Left ventricle myocardium superior (tissue), 1 donor: ENCODE data around the gene STAT3. TPM values are rescaled to one million over a fixed set of nuclear protein-coding genes. Genes with fewer than 3 reads are reported as not detected.
"Not testable (repeated sequence)": the region's sequence is repeated elsewhere in the genome, so short reads cannot be mapped to it uniquely, and the experiment has no call there.

ENCODE experiments used
- ATAC-seq: fragments of 200-7000 bp; cut with Tn5 transposase; one replicate; pipeline ENCODE4 v1.9.1; 2020; ENCODE audit warnings: mild to moderate bottlenecking, moderate library complexity
- DNase-seq: peaks from one replicate; pipeline ENCODE4 v3.0.0-alpha.2; 2020
- intact Hi-C: fragments of 100-400 bp; cut with micrococcal nuclease; formaldehyde crosslinking; loops from one replicate; pipeline ENCODE4 v1.11.0; 2022
- total RNA-seq: library from RNA; stranded (reverse); fragmentation: NEBNext Ultra II Directional; extraction: Animal tissue kit (Norgen Biotek cat#: 25700); gene quantifications from one replicate; pipeline ENCODE4 v1.2.1, GENCODE V29; 2021
- donor health status: DM: no; HTN: yes; CAD: no; lungs with severe emphysema.

The STAT3 gene
- total RNA-seq, 1 donor from 2014 or later = 146 TPM

DNA sequence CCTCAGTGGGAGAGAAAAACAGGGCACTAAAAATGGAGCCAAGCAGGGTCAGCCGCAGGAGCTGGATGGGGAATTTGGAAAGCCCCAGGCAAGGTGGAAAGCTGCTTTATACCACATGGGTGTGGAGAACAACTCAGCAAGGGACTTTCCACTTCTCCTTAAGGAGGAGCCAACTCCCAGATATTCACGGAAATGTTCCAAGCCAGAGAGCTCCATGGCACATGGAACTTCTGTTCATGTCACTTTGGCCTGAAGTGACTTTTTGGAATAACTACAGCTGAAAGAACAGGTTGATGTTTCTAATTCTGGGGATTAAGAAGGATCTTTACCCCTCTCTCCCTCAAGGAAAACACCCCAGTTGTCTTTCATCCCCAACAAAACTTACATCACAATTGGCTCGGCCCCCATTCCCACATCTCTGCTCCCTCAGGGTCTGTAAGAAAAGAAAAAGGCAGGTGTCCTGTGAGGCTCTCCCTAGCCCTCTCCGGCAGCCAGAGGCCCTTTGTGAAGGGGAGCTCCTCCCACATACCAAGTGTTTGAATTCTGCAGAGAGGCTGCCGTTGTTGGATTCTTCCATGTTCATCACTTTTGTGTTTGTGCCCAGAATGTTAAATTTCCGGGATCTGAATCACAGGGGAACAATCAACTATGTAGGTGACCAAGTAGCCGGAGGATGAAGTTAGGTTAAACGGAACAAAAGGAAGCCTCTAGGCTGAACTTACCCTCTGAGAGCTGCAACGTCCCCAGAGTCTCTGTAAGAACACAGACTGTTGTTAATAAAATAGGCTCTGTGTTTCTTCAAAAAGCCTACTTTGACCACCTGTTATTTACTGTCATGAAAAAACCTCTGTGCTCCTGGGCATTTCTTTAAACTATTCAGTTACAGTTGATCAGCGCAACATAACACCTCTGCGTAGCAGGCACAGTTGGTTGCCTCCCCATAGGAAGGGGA, 58.9 kb downstream of the STAT3 start:
- intact Hi-C loops = loop anchor here (10.0 kb wide), 3 partner anchors 76 to 186 kb away; no protein-coding TSS in a partner anchor
- ATAC-seq (peak; percentile 29), DNase-seq (no peak)

DNA sequence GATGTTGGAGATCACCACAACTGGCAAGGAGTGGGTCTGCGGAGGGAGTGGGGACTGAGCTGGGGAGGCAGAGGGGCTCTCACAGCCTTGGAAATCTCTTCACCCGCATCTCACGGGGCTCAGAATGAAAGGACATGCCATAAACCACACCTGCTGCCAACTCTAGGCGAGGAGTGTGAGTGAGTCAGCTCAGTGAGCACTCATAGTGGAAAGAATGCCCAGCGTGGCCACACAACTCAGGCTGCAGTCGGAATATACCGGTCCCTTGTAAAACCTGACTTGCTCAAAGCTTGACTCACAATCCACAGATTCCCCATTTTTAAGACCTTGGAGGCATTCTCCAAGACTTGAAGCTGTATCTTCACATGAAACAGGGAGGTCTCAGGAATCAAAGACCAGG, 63.2 kb downstream of the STAT3 start:
- ATAC-seq (peak; percentile 43), DNase-seq (no peak)
- intact Hi-C loops = loop anchor here (10.0 kb wide), 3 partner anchors 80 to 190 kb away; no protein-coding TSS in a partner anchor

DNA sequence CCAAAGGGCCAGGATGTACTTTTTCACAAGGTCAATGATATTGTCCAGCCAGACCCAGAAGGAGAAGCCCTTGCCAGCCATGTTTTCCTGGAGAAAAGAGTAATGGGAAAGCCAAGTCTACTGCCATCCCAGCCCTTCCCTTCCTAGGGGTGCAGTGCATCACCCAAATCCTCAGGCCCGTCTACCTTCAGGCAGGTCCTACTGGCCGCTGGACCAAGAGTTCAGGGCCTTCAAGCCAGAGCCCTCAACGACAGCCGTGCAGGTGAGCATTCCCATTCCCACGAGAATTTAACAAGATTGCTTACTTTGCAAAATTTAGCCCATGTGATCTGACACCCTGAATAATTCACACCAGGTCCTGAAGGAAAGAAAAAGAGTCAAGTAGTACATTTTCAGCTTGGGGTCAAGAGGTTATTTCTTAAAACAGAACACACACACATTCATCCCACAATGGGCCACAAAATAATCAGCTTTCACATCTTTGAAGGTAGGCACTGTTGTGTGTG, 64.9 kb downstream of the STAT3 start:
- ATAC-seq (no peak), DNase-seq (no peak)
- intact Hi-C loops = loop anchor here (10.0 kb wide), 3 partner anchors 81 to 191 kb away; no protein-coding TSS in a partner anchor

DNA sequence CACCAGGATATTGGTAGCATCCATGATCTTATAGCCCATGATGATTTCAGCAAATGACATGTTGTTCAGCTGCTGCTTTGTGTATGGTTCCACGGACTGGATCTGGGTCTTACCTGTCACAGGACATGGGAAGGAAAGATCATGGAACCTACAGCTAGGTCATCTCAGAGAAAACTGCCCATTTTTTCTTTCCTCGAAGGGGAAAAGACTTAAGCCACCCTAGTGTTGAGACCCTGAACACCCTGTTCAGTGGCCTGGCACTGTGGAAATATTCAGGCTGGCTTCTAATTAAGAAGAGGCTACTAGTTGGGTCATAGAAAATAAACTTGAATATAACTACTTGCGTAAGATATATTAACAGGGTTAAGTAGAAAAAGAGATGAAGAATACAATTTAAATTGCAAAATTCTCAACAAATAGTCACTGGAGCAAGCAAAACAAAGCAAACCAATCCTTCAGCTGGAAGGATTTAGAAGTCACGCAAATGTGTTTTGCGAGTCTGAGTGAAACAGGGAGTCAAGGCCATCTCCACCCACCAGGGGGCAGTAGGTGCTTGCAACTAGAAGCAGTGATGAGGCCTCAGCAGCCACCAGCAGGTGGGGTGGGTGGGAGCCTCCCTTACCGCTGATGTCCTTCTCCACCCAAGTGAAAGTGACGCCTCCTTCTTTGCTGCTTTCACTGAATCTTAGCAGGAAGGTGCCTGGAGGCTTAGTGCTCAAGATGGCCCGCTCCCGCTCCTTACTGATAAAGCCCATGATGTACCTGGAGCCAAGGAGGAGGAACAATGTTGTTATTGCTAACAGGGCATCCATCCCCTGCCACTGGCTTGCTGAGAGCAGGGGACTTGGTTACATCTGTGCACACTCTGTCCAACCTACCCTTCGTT, 65.6 kb downstream of the STAT3 start:
- ATAC-seq (peak; percentile 86), DNase-seq (peak; percentile 95)
- intact Hi-C loops = loop anchor here (10.0 kb wide), 3 partner anchors 82 to 192 kb away; no protein-coding TSS in a partner anchor

DNA sequence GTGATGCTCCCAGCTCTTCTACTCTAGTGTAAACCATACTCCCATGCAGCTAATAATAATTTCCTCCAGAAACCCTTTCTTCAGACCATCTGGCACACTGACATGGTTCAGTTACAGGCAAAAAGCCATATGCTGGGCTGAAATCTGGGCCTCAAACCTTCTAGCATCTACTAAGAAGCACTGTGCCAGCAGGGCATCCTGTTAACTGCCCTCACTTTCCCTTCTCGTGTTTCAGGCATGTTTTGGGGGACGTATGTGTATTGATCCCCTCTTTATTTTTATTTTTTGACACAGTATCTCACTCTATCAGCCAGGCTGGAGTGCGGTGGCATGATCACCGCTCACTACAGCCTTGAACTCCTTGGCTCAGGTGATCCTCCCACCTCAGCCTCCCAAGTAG, 66.7 kb downstream of the STAT3 start:
- intact Hi-C loops = loop anchor here (10.0 kb wide), 3 partner anchors 83 to 193 kb away; no protein-coding TSS in a partner anchor
- DNase-seq (no peak), ATAC-seq (no peak)

DNA sequence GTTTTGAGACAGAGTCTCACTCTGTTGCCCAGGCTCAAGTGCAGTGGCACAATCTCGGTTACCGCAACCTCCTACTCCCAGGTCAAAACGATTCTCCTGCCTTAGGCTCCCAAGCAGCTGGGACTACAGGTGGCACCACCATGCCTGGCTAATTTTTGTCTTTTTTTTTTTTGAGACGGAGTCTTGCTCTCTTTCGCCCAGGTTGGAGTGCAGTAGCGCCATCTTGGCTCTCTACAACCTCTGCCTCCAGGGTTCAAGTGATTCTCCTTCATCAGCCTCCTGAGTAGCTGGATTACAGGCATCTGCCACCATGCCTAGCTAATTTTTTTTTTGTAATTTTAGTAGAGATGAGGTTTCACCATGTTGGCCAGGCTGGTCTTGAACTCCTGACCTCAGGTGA, 70.3 kb downstream of the STAT3 start:
- intact Hi-C loops, ATAC-seq, DNase-seq: not testable (repeated sequence)

DNA sequence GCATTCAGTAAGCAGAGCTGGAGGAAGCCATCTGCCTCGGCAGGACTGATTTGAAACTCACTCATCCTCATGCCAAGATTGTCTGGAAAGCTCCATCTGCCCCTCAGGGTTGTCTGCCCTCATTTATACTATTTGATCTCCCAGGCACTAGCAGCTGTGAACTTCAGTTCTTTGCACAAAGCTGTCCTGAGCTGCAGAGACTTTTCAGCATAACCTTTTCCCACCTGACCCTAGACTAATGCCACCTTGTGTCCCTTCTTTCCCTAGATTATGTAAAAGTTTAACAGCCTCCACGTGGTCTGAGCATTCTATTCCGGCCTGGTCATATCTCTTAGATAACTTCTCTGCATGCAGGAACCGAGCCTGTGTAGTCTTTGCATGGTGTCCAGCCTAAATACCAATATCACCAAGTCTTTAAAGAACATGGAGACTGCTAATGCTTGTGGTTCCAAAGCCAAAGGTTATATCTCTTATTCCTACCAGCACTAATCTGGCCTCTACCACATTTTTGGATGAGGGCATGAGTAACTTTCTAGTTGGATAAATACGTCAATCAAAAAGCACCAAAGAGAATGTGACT, 70.9 kb downstream of the STAT3 start:
- intact Hi-C loops = no loop called here
- no peak for DNase-seq

DNA sequence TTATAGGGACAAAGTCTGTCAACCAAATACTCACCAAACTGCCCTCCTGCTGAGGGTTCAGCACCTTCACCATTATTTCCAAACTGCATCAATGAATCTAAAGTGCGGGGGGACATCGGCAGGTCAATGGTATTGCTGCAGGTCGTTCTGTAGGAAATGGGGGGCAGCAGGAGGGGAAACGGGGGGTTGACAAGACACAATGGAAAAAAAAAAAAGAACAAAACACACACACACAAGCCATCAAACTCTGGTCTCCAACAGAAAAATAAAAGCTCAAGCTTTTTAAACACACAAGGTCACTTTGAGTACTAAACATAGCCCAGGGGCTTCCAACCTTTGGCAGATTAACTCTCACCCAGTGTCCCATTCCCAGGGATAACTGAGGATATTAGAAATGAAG, 71.5 kb downstream of the STAT3 start:
- DNase-seq (no peak), ATAC-seq (no peak)
- intact Hi-C loops = no loop called here

More for the DNA sequence above, 70.9 kb downstream of the STAT3 start:
- ATAC-seq = peak; percentile 8

DNA sequence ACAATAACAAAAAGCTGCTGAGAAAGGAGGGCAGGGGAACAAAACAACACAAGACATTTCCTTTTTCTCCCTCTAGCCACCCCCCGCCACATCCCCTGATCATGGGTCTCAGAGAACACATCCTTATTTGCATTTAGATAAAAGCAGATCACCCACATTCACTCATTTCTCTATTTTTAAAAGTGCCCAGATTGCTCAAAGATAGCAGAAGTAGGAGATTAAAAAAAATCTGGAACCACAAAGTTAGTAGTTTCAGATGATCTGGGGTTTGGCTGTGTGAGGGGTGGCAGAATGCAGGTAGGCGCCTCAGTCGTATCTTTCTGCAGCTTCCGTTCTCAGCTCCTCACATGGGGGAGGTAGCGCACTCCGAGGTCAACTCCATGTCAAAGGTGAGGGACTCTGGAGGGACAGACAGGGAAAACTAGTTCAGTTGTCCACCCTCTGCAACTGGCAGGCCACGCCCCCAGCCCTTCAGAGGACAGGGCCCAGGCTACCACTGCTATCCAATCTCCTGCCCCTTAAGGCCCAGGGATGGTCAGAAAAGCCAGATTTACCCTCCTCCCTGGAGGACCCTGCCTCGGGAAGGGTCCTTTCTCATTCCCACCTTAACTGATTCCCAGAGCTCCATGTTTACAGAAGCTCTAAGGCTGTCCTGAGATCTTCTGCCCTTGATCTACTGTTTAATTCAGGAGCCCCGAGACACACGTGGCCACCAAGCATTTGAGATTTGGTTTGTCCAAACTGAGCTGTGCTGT, 72.7 kb downstream of the STAT3 start:
- intact Hi-C loops = no loop called here
- no peak for ATAC-seq

DNA sequence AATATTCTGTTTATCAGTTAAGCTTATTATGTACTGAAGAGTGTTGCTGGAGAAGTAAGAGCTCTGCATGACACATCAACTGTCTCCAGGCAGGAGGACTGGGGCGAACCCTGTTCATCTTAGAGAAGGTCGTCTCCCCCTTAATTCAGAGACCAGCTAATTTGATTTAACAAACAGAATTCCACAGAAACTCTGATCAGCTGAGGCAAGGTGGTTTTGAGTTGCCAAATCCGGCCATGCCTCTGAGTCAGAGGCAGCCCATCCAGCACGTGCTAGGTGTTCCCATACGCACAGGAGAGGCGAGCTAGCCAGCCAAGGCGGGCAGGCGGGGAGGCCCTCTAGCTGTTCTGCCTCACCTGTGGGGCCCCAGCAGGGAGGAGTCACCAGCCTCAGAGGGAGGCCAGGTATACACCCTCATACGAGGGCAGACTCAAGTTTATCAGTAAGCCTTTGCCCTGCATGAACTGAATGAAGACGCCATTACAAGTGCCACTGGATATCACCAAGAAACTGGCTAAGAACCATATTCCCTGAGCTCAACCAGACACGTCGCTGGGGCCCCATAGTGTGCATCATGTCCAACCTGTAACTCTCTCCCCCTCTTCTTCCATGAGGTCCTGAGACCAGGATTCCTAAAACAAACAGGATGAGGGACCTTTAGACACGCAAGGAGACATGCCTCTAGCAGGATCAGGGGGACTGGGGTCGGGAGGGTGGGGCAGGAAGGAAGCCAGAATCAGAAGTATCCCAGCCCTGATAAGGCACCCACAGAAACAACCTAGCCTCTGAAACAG, 74.3 kb downstream of the STAT3 start:
- DNase-seq (no peak), ATAC-seq (no peak)
- intact Hi-C loops = no loop called here

More for the DNA sequence above, 72.7 kb downstream of the STAT3 start:
- DNase-seq = no peak

DNA sequence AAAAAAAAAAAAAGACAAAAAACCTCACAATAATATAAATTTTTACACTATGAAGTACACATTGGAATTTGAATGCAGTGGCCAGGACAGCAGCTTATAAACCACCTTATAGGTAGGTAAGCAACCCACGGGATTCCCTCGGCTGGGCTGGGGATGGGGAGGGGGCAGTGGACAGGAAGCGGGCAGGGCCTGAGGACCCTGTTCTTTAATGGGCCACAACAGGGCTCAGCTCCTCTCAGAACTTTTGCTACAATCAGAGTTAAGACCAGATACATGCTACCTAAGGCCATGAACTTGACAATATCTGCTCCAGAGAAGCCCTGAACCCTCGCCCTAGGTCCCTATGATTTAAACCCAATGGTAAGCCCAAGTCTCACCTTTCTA, 74.9 kb downstream of the STAT3 start:
- intact Hi-C loops = no loop called here
- DNase-seq = no peak
- no peak for ATAC-seq

DNA sequence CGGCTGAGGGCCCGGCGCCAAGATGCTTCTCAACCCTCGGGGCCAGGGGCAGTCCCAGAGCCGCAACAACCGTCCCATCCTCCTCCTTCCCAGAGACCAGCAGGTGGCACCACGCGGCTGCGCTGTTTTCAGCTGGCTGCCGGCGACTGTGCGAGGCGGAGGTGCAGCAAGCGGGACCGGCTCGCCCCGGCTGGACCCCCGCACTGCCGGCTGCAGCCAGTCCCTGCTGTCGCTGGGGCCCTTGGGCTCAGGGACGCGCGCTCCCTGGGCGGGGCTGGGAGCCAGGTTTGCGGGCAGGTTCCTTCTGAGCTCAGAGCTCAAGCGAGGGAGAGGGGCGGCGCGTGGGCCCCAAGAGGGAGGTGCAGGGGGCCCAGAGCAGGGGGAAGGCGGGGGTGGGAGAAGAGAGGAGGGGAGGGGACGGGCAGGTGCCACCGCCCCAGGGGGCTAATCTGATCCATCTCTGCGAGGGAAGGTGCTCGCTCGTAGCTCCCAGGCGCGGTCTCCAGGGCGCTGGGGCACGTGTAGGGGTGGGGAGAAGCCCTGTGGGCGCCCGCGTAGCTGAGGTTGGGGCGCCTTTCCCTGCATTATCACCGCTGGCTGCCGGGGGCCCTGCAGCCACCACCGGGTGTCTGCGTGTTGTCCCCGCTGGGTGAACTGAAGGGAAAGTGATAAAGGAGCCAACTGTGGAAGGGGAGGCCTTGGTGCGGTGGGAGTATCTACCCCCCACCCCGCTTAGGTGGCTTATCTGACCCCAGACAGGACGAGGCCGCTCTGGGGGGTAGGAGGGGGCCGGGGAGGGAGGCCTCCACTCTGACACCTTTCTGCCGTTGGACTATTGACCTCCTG, 75.7 kb downstream of the STAT3 start:
- peak; percentile 93 for DNase-seq
- ATAC-seq = peak; percentile 85
- intact Hi-C loops = no loop called here

DNA sequence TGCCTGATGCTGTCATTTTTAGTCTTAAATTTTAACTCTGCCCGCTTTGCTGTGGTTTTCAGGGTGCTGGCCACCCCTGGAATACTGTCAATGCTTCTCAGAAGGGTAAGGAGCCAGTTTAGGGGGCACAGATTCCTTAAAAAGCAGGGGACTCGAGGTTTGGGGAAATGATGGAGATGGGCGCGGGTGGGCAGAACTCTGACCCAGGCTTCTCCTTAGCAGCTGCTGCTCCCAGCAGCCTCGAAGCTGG, 76.3 kb downstream of the STAT3 start:
- intact Hi-C loops = no loop called here
- DNase-seq = no peak
- no peak for ATAC-seq

DNA sequence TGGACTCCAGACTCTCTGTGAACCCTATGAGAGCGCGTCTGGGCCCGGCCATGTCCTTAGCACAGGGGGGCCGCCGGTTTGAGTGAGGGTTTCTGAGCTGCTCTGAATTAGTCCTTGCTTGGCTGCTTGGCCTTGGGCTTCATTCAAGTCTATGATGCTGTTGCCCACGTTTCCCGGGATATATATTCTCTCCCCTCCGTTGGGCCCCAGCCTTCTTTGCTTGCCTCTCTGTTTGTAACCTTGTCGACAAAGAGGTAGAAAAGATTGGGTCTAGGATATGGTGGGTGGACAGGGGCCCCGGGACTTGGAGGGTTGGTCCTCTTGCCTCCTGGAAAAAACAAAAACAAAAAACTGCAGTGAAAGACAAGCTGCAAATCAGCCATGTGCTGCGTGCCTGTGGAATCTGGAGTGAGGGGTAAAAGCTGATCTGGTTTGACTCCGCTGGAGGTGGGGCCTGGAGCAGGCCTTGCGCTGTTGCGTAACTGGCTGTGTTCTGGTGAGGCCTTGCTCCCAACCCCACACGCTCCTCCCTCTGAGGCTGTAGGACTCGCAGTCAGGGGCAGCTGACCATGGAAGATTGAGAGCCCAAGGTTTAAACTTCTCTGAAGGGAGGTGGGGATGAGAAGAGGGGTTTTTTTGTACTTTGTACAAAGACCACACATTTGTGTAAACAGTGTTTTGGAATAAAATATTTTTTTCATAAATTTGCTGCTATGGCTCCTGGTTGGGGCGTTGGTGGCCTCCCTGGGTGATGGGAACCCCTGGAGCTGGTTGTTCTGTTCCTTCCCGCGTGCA, 76.8 kb downstream of the STAT3 start:
- DNase-seq (peak; percentile 92), ATAC-seq (peak; percentile 92)
- intact Hi-C loops = no loop called here

DNA sequence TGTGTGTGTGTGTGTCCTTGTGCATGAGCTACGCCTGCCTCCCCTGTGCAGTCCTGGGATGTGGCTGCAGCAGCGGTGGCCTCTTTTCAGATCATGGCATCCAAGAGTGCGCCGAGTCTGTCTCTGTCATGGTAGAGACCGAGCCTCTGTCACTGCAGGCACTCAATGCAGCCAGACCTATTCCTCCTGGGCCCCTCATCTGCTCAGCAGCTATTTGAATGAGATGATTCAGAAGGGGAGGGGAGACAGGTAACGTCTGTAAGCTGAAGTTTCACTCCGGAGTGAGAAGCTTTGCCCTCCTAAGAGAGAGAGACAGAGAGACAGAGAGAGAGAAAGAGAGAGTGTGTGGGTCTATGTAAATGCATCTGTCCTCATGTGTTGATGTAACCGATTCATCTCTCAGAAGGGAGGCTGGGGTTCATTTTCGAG, 77.4 kb downstream of the STAT3 start:
- intact Hi-C loops = no loop called here
- ATAC-seq = no peak
- DNase-seq = no peak
